H9 (cell line): Measurements from ENCODE around the gene TMEM44. TPM values are rescaled to one million over a fixed set of nuclear protein-coding genes. Genes with fewer than 3 reads are reported as not detected.

Experiments
- DNase-seq: peaks from one replicate; pipeline ENCODE4 v3.0.0-alpha.2; 2017
- H2AFZ ChIP-seq: one replicate; pipeline ENCODE4 v1.6.1; 2013; ENCODE audit warnings: mild to moderate bottlenecking, low read length, control low read depth, moderate library complexity
- H2AK5ac ChIP-seq: 2 replicates; pipeline ENCODE4 v1.6.1; 2013; ENCODE audit warnings: low read length, control low read depth, mixed read lengths; ENCODE audit not compliant: insufficient read length
- H2BK120ac ChIP-seq: one replicate; pipeline ENCODE4 v1.6.1; 2013; ENCODE audit warnings: low read depth, mild to moderate bottlenecking, low read length, control low read depth, inconsistent platforms; ENCODE audit not compliant: poor library complexity, severe bottlenecking
- H2BK12ac ChIP-seq: 2 replicates; pipeline ENCODE4 v1.6.1; 2013; ENCODE audit warnings: low read length, control low read depth, mixed read lengths, low read depth; ENCODE audit not compliant: insufficient read length
- H2BK15ac ChIP-seq: 2 replicates; pipeline ENCODE4 v1.6.1; 2013; ENCODE audit warnings: low read depth, low read length, control low read depth
- H2BK20ac ChIP-seq: one replicate; pipeline ENCODE4 v1.6.1; 2013; ENCODE audit warnings: low read depth, mild to moderate bottlenecking, low read length, control low read depth, inconsistent platforms; ENCODE audit not compliant: poor library complexity, severe bottlenecking
- H2BK5ac ChIP-seq: 2 replicates; pipeline ENCODE4 v1.6.1; 2013; ENCODE audit warnings: low read length, control low read depth, mixed read lengths; ENCODE audit not compliant: insufficient read length
- H3K14ac ChIP-seq: 2 replicates; pipeline ENCODE4 v1.6.1; 2013; ENCODE audit warnings: low read length, control low read depth; ENCODE audit not compliant: insufficient read depth
- H3K18ac ChIP-seq: 2 replicates; pipeline ENCODE4 v1.6.1; 2013; ENCODE audit warnings: low read depth, mild to moderate bottlenecking, mixed read lengths, low read length, control low read depth; ENCODE audit not compliant: insufficient read length
- H3K23ac ChIP-seq: 2 replicates; pipeline ENCODE4 v1.6.1; 2013; ENCODE audit warnings: low read length, control low read depth, mixed read lengths, low read depth; ENCODE audit not compliant: insufficient read length
- H3K23me2 ChIP-seq: 2 replicates; pipeline ENCODE4 v1.6.1; 2013; ENCODE audit warnings: low read depth, mild to moderate bottlenecking, mixed read lengths, low read length, control low read depth; ENCODE audit not compliant: insufficient read length, poor library complexity, severe bottlenecking
- H3K27ac ChIP-seq: 2 replicates; pipeline ENCODE4 v1.5.1; 2013; ENCODE audit warnings: low read length, control low read depth, mixed read lengths, low read depth; ENCODE audit not compliant: insufficient read length
- H3K27me3 ChIP-seq: 2 replicates; pipeline ENCODE4 v1.6.1; 2013; ENCODE audit warnings: low read length, control low read depth, inconsistent platforms; ENCODE audit not compliant: insufficient read depth
- H3K4ac ChIP-seq: 2 replicates; pipeline ENCODE4 v1.6.1; 2013; ENCODE audit warnings: low read depth, mild to moderate bottlenecking, control low read depth, inconsistent platforms, low read length, moderate library complexity
- H3K4me1 ChIP-seq: 2 replicates; pipeline ENCODE4 v1.6.1; 2013; ENCODE audit warnings: low read length, control low read depth, inconsistent platforms; ENCODE audit not compliant: insufficient read depth
- H3K4me2 ChIP-seq: 2 replicates; pipeline ENCODE4 v1.6.1; 2013; ENCODE audit warnings: low read length, control low read depth, mixed read lengths; ENCODE audit not compliant: insufficient read length, insufficient read depth
- H3K56ac ChIP-seq: 2 replicates; pipeline ENCODE4 v1.6.1; 2013; ENCODE audit warnings: low read depth, mild to moderate bottlenecking, mixed read lengths, low read length, control low read depth; ENCODE audit not compliant: insufficient read length
- H3K79me1 ChIP-seq: 2 replicates; pipeline ENCODE4 v1.6.1; 2013; ENCODE audit warnings: low read depth, mild to moderate bottlenecking, moderate library complexity, low read length, control low read depth, inconsistent platforms; ENCODE audit not compliant: insufficient read depth, poor library complexity, severe bottlenecking
- H3K79me2 ChIP-seq: 2 replicates; pipeline ENCODE4 v1.6.1; 2013; ENCODE audit warnings: low read length, control low read depth, inconsistent platforms; ENCODE audit not compliant: insufficient read depth
- H3K9ac ChIP-seq: 2 replicates; pipeline ENCODE4 v1.6.1; 2013; ENCODE audit warnings: low read length, control low read depth, mixed read lengths; ENCODE audit not compliant: insufficient read length; ENCODE audit errors: extremely low read depth
- H3K9me3 ChIP-seq: one replicate; pipeline ENCODE4 v1.6.1; 2013; ENCODE audit warnings: low read depth, low read length, inconsistent platforms; ENCODE audit not compliant: control insufficient read depth
- H3T11ph ChIP-seq: one replicate; pipeline ENCODE4 v1.6.1; 2013; ENCODE audit warnings: mild to moderate bottlenecking, low read length, control low read depth, inconsistent platforms
- H4K20me1 ChIP-seq: one replicate; pipeline ENCODE4 v1.6.1; 2013; ENCODE audit not compliant: control insufficient read depth, insufficient read length, insufficient read depth
- H4K5ac ChIP-seq: 2 replicates; pipeline ENCODE4 v1.6.1; 2013; ENCODE audit warnings: low read depth, mild to moderate bottlenecking, mixed read lengths, low read length, control low read depth; ENCODE audit not compliant: insufficient read length
- H4K8ac ChIP-seq: replicated peaks from 2 replicates; pipeline ENCODE4 v1.6.1; 2013; ENCODE audit warnings: low read length, control low read depth, mixed read lengths, low read depth; ENCODE audit not compliant: insufficient read length
- H4K91ac ChIP-seq: 2 replicates; pipeline ENCODE4 v1.6.1; 2013; ENCODE audit warnings: low read depth, mild to moderate bottlenecking, moderate library complexity, mixed read lengths, low read length, control low read depth; ENCODE audit not compliant: insufficient read length
- H3K27ac Mint-ChIP-seq, 3 experiments: 2 replicates in 2 of 3; 3 replicates in 1 of 3; pipeline ENCODE4 v1.8.0; 2020 to 2021; ENCODE audit warnings: mixed read lengths in 3 of 3, mild to moderate bottlenecking in 1 of 3, moderate library complexity in 1 of 3
- H3K27me3 Mint-ChIP-seq: 2 replicates; pipeline ENCODE4 v1.8.0; 2021; ENCODE audit warnings: low read depth, mild to moderate bottlenecking, moderate library complexity, mixed read lengths
- H3K36me3 Mint-ChIP-seq, 3 experiments: 2 replicates in 2 of 3; 3 replicates in 1 of 3; pipeline ENCODE4 v1.8.0; 2020 to 2021; ENCODE audit warnings: low read depth in 3 of 3, mixed read lengths in 3 of 3; ENCODE audit not compliant: insufficient read depth in 1 of 3
- H3K4me1 Mint-ChIP-seq, 2 experiments: 2 replicates each; pipeline ENCODE4 v1.8.0; 2020; ENCODE audit warnings: mixed read lengths in 2 of 2
- H3K4me3 Mint-ChIP-seq, 2 experiments: 2 replicates in 1 of 2; 3 replicates in 1 of 2; pipeline ENCODE4 v1.8.0; 2020 to 2021; ENCODE audit warnings: mild to moderate bottlenecking in 2 of 2, mixed read lengths in 2 of 2, moderate library complexity in 1 of 2
- H3K9me3 Mint-ChIP-seq, 2 experiments: 2 replicates in 1 of 2; 3 replicates in 1 of 2; pipeline ENCODE4 v1.8.0; 2020; ENCODE audit warnings: mild to moderate bottlenecking in 2 of 2, mixed read lengths in 2 of 2, moderate library complexity in 1 of 2
- CTCF ChIP-seq: fragments of 200-600 bp; sonication (generic); conservative IDR thresholded peaks from 3 replicates; pipeline ENCODE4 v1.8.0; 2021; ENCODE audit warnings: antibody characterized with exemption, mild to moderate bottlenecking
- WGBS: extraction: QIAGEN DNeasy Blood & Tissue Kit; methylation state at CpG from one replicate; pipeline ENCODE4 v1.1.7; 2013; ENCODE audit warnings: missing lambda C conversion rate, low lambda C conversion rate, mixed read lengths; ENCODE audit not compliant: insufficient read length; ENCODE audit errors: extremely low coverage; 5-methylcytosine and 5-hydroxymethylcytosine counted together
- total RNA-seq: library from RNA; stranded (reverse); gene quantifications from 2 replicates; pipeline ENCODE4 v1.2.1, GENCODE V29; 2021

TMEM44 gene
- total RNA-seq, 1 experiment from 2014 or later: 19.8 TPM

- no peaks in the 10 kb centered on the region for H3K27me3 ChIP-seq
- Mint-ChIP-seq H3K9me3 (peaks cover 1 to 2% of the 10 kb centered on the region in 2 experiments; a peak in 4 of 5 replicates), H3K4me3 (no peak overlapping the region), H3K36me3 (peaks cover 0 to 1% (median 0%) of the 10 kb centered on the region in 3 experiments; a peak in 2 of 7 replicates), H3K27me3 (no peaks in the 10 kb centered on the region), H3K4me1 (peaks cover 23 to 27% of the 10 kb centered on the region in 2 experiments), H3K27ac (no peak overlapping the region)
- H3K18ac ChIP-seq: no peak overlapping the region
- TF ChIP-seq CTCF: no peak
- H3K4me1 ChIP-seq: peaks cover 8% of the 10 kb centered on the region; the same call in 1 of the 2 replicates
- H3K9ac ChIP-seq: no peak overlapping the region
- no peak overlapping the region for H2AFZ ChIP-seq
- no peaks in the 10 kb centered on the region for H3K23me2 ChIP-seq
- no peak overlapping the region for H3K4me2 ChIP-seq
- H2BK120ac ChIP-seq: no peak overlapping the region
- H4K5ac ChIP-seq: no peak overlapping the region
- H2BK15ac ChIP-seq: no peak overlapping the region
- no peak overlapping the region for H3T11ph ChIP-seq
- no peaks in the 10 kb centered on the region for H4K20me1 ChIP-seq
- H4K8ac ChIP-seq: no peak overlapping the region
- H3K4ac ChIP-seq: no peak overlapping the region
- WGBS: no CpG with 5 or more reads among the region's 8 CpGs
- H3K56ac ChIP-seq: no peak overlapping the region
- H3K79me2 ChIP-seq: no peaks in the 10 kb centered on the region
- no peak overlapping the region for H2BK5ac ChIP-seq
- no peak for DNase-seq
- H3K27ac ChIP-seq: no peak overlapping the region
- no peaks in the 10 kb centered on the region for H3K79me1 ChIP-seq
- no peak overlapping the region for H2AK5ac ChIP-seq
- H3K9me3 ChIP-seq: no peaks in the 10 kb centered on the region
- no peak overlapping the region for H3K14ac ChIP-seq
- no peak overlapping the region for H2BK20ac ChIP-seq
- no peak overlapping the region for H2BK12ac ChIP-seq
- no peak overlapping the region for H4K91ac ChIP-seq
- H3K23ac ChIP-seq: no peak overlapping the region
Measured at GRCh38 chr3:194552327-194552949, 80.8 kb downstream of the TMEM44 start.
